Central memory CD8-positive, alpha-beta T cell (primary cell): ENCODE results near the gene BTNL9.
"Not testable (repeated sequence)": the region's sequence is repeated elsewhere in the genome, so short reads cannot be mapped to it uniquely, and the experiment has no call there.

Source experiments
- ATAC-seq: fragments of 150-1000 bp; cut with Tn5 transposase; replicated peaks from 2 replicates; pipeline ENCODE4 v1.10.0; 2022; ENCODE audit warnings: mild to moderate bottlenecking, moderate FRiP score, moderate number of reproducible peaks; ENCODE audit not compliant: poor library complexity, severe bottlenecking; ENCODE audit errors: extremely low read depth
- DNase-seq, 2 donors: peaks; one replicate each; pipeline ENCODE4 v3.0.0; 2021; ENCODE audit warnings: low spot score in 2 of 2
- H3K27ac Mint-ChIP-seq: one replicate; pipeline ENCODE4 v1.8.0; 2022; ENCODE audit warnings: low read depth, mild to moderate bottlenecking, moderate library complexity, mixed read lengths
- H3K27me3 Mint-ChIP-seq: one replicate; pipeline ENCODE4 v1.8.0; 2022; ENCODE audit warnings: mixed read lengths
- H3K36me3 Mint-ChIP-seq: one replicate; pipeline ENCODE4 v1.8.0; 2022; ENCODE audit warnings: mild to moderate bottlenecking, moderate library complexity, mixed read lengths; ENCODE audit not compliant: insufficient read depth
- H3K4me1 Mint-ChIP-seq: one replicate; pipeline ENCODE4 v1.8.0; 2022; ENCODE audit warnings: mixed read lengths
- H3K4me3 Mint-ChIP-seq: one replicate; pipeline ENCODE4 v1.8.0; 2022; ENCODE audit warnings: mild to moderate bottlenecking, moderate library complexity, mixed read lengths
- H3K9me3 Mint-ChIP-seq: one replicate; pipeline ENCODE4 v1.8.0; 2022; ENCODE audit warnings: mixed read lengths

The BTNL9 gene

GRCh38 chr5:181039931-181040630 is at the start of gene BTNL9:
Gene BTNL9 (plus strand): TSS chr5:181040266. CDS start chr5:181045490, 5,224 bp downstream.
- Mint-ChIP-seq H3K4me1 (no peaks in the 10 kb centered on the region), H3K27me3 (peaks cover 37% of the 10 kb centered on the region), H3K36me3 (no peaks in the 10 kb centered on the region), H3K9me3 (no peaks in the 10 kb centered on the region), H3K27ac (no peak within 1 kb of the TSS), H3K4me3 (no peak within 1 kb of the TSS)
- DNase-seq (peak in 1 of 2 donors; percentile 1), ATAC-seq (no peak)

GRCh38 chr5:180990882-180991242 is 49.2 kb upstream of the BTNL9 start:
- Mint-ChIP-seq H3K4me1 (no peaks in the 10 kb centered on the region), H3K27me3 (peaks cover 35% of the 10 kb centered on the region), H3K27ac (no peak overlapping the region), H3K9me3 (peaks cover 7% of the 10 kb centered on the region), H3K4me3 (no peak overlapping the region), H3K36me3 (no peaks in the 10 kb centered on the region)
- DNase-seq: no peak
- ATAC-seq: no peak

- H3K9me3 Mint-ChIP-seq: no peaks in the 10 kb centered on the region
These were observed 38.1 kb upstream of the BTNL9 start for GRCh38 chr5:181001947-181002346.

GRCh38 chr5:181005791-181006190 is 34.3 kb upstream of the BTNL9 start:
- DNase-seq: no peak
- H3K4me1 Mint-ChIP-seq: no peaks in the 10 kb centered on the region
- no peak overlapping the region for H3K4me3 Mint-ChIP-seq
- H3K9me3 Mint-ChIP-seq: no peaks in the 10 kb centered on the region
- H3K27ac Mint-ChIP-seq: no peak overlapping the region
- no peak for ATAC-seq
- H3K36me3 Mint-ChIP-seq: no peaks in the 10 kb centered on the region
- peaks cover 29% of the 10 kb centered on the region for H3K27me3 Mint-ChIP-seq

More at GRCh38 chr5:181001947-181002346, 38.1 kb upstream of the BTNL9 start:
- ATAC-seq (no peak), DNase-seq (no peak)
- Mint-ChIP-seq H3K4me3 (no peak overlapping the region), H3K27me3 (peaks cover 35% of the 10 kb centered on the region), H3K4me1 (no peaks in the 10 kb centered on the region), H3K27ac (no peak overlapping the region), H3K36me3 (no peaks in the 10 kb centered on the region)

- Mint-ChIP-seq H3K9me3 (no peaks in the 10 kb centered on the region), H3K27ac (no peak overlapping the region), H3K4me1 (no peaks in the 10 kb centered on the region), H3K4me3 (no peak overlapping the region), H3K27me3 (peaks cover 29% of the 10 kb centered on the region), H3K36me3 (no peaks in the 10 kb centered on the region)
- DNase-seq: no peak
- ATAC-seq: no peak
These were observed 31.9 kb upstream of the BTNL9 start for GRCh38 chr5:181008136-181008535.

- not testable (repeated sequence) for DNase-seq, H3K4me1 Mint-ChIP-seq, ATAC-seq, H3K36me3 Mint-ChIP-seq, H3K27ac Mint-ChIP-seq, H3K9me3 Mint-ChIP-seq, H3K4me3 Mint-ChIP-seq
- peaks cover 22% of the 10 kb centered on the region for H3K27me3 Mint-ChIP-seq
These were observed 30.0 kb upstream of the BTNL9 start for GRCh38 chr5:181010018-181010417.

- not testable (repeated sequence) for H3K4me3 Mint-ChIP-seq, H3K36me3 Mint-ChIP-seq, H3K9me3 Mint-ChIP-seq, ATAC-seq, H3K4me1 Mint-ChIP-seq, H3K27ac Mint-ChIP-seq, DNase-seq
- H3K27me3 Mint-ChIP-seq: peaks cover 36% of the 10 kb centered on the region
These were observed 25.4 kb upstream of the BTNL9 start for GRCh38 chr5:181014654-181015053.

- ATAC-seq: not testable (repeated sequence)
- peaks cover 45% of the 10 kb centered on the region for H3K27me3 Mint-ChIP-seq
These were observed 22.6 kb upstream of the BTNL9 start for GRCh38 chr5:181017448-181017847.

GRCh38 chr5:181020688-181021087 is 19.4 kb upstream of the BTNL9 start:
- no peak overlapping the region for H3K27ac Mint-ChIP-seq
- ATAC-seq (no peak), DNase-seq (no peak)
- H3K9me3 Mint-ChIP-seq: no peaks in the 10 kb centered on the region
- H3K4me3 Mint-ChIP-seq: no peak overlapping the region
- no peaks in the 10 kb centered on the region for H3K4me1 Mint-ChIP-seq
- H3K36me3 Mint-ChIP-seq: no peaks in the 10 kb centered on the region
- peaks cover 71% of the 10 kb centered on the region for H3K27me3 Mint-ChIP-seq

More at GRCh38 chr5:181017448-181017847, 22.6 kb upstream of the BTNL9 start:
- not testable (repeated sequence) for H3K4me1 Mint-ChIP-seq, DNase-seq, H3K4me3 Mint-ChIP-seq, H3K9me3 Mint-ChIP-seq, H3K36me3 Mint-ChIP-seq, H3K27ac Mint-ChIP-seq

GRCh38 chr5:181024245-181025064 is 15.6 kb upstream of the BTNL9 start:
- Mint-ChIP-seq H3K27me3 (peaks cover 74% of the 10 kb centered on the region), H3K36me3 (no peaks in the 10 kb centered on the region), H3K27ac (no peak overlapping the region), H3K9me3 (no peaks in the 10 kb centered on the region), H3K4me3 (no peak overlapping the region), H3K4me1 (no peaks in the 10 kb centered on the region)
- ATAC-seq: no peak
- no peak for DNase-seq

- Mint-ChIP-seq H3K4me3 (no peak overlapping the region), H3K4me1 (no peaks in the 10 kb centered on the region)
These were observed 12.5 kb upstream of the BTNL9 start for GRCh38 chr5:181027452-181028031.

GRCh38 chr5:181028032-181028819 is 11.8 kb upstream of the BTNL9 start:
- Mint-ChIP-seq H3K27me3 (peaks cover 73% of the 10 kb centered on the region), H3K9me3 (peaks cover 7% of the 10 kb centered on the region), H3K36me3 (no peaks in the 10 kb centered on the region), H3K4me1 (no peaks in the 10 kb centered on the region), H3K4me3 (no peak overlapping the region), H3K27ac (no peak overlapping the region)
- no peak for ATAC-seq
- DNase-seq: no peak

More at GRCh38 chr5:181027452-181028031, 12.5 kb upstream of the BTNL9 start:
- peaks cover 80% of the 10 kb centered on the region for H3K27me3 Mint-ChIP-seq
- DNase-seq: no peak
- no peak for ATAC-seq
- H3K9me3 Mint-ChIP-seq: peaks cover 7% of the 10 kb centered on the region
- H3K36me3 Mint-ChIP-seq: no peaks in the 10 kb centered on the region
- H3K27ac Mint-ChIP-seq: no peak overlapping the region
